GM12878 (cell line): Measurements from ENCODE around the gene C11orf65. TPM values are rescaled to one million over a fixed set of nuclear protein-coding genes. Genes with fewer than 3 reads are reported as not detected.
A peak's percentile ranks its signal among the peaks of the same experiment; 100 is the strongest.

Experiments
- BHLHE40 ChIP-seq, 2 experiments: fragments of 450-650 bp in 1 of 2; IDR thresholded peaks; 2 replicates each; pipeline ENCODE4 v1.6.1; 2011 to 2017; ENCODE audit warnings: low read depth in 2 of 2, borderline replicate concordance in 1 of 2, improper control_type of control experiment in 1 of 2, low read length in 1 of 2, mild to moderate bottlenecking in 1 of 2
- CBFB ChIP-seq: IDR thresholded peaks from 2 replicates; pipeline ENCODE4 v1.6.1; 2016; ENCODE audit warnings: antibody characterized with exemption, low read depth
- EED ChIP-seq: sonication (generic); IDR thresholded peaks from 2 replicates; pipeline ENCODE4 v1.6.1; 2016; ENCODE audit warnings: antibody characterized with exemption, low read depth
- EP300 ChIP-seq, 2 experiments: fragments of 150-350 bp in 1 of 2; IDR thresholded peaks; 2 replicates each; pipeline ENCODE4 v1.6.1; 2011 to 2012; ENCODE audit warnings: low read depth in 2 of 2, low read length in 2 of 2, borderline replicate concordance in 1 of 2, improper control_type of control experiment in 1 of 2, inconsistent platforms in 1 of 2; ENCODE audit not compliant: control insufficient read depth in 1 of 2
- ESRRA ChIP-seq: IDR thresholded peaks from 2 replicates; pipeline ENCODE4 v1.6.1; 2012; ENCODE audit warnings: mild to moderate bottlenecking, low read length, improper control_type of control experiment
- HDGF ChIP-seq: fragments of 450-650 bp; IDR thresholded peaks from 2 replicates; pipeline ENCODE4 v1.6.1; 2016; ENCODE audit warnings: antibody characterized with exemption
- IKZF2 ChIP-seq, 2 experiments: fragments of 450-650 bp; IDR thresholded peaks; 2 replicates each; pipeline ENCODE4 v1.6.1; 2017; ENCODE audit warnings: mild to moderate bottlenecking in 2 of 2, moderate library complexity in 2 of 2
- JUND ChIP-seq: IDR thresholded peaks from 2 replicates; pipeline ENCODE4 v1.6.1; 2012; ENCODE audit warnings: low read depth, mild to moderate bottlenecking, low read length, improper control_type of control experiment, moderate library complexity
- KLF5 ChIP-seq: fragments of 450-650 bp; IDR thresholded peaks from 2 replicates; pipeline ENCODE4 v1.6.1; 2014; ENCODE audit warnings: mild to moderate bottlenecking; ENCODE audit not compliant: partially characterized antibody
- NBN ChIP-seq: fragments of 450-650 bp; IDR thresholded peaks from 2 replicates; pipeline ENCODE4 v1.6.1; 2016
- POLR2AphosphoS2 ChIP-seq: IDR thresholded peaks from 2 replicates; pipeline ENCODE4 v1.6.1; 2011; ENCODE audit warnings: low read depth, mild to moderate bottlenecking, low read length, improper control_type of control experiment, moderate library complexity
- RB1 ChIP-seq: fragments of 450-650 bp; formaldehyde crosslinking; IDR thresholded peaks from 2 replicates; pipeline ENCODE4 v1.6.1; 2017; ENCODE audit warnings: mild to moderate bottlenecking, borderline replicate concordance
- RCOR1 ChIP-seq: conservative IDR thresholded peaks from 2 replicates; pipeline ENCODE4 v1.6.1; 2012; ENCODE audit warnings: low read depth, low read length, improper control_type of control experiment
- RELA ChIP-seq: fragments of 450-650 bp; IDR thresholded peaks from 2 replicates; pipeline ENCODE4 v1.8.0; 2014; ENCODE audit warnings: borderline replicate concordance; ENCODE audit not compliant: partially characterized antibody
- SREBF2 ChIP-seq: IDR thresholded peaks from 2 replicates; pipeline ENCODE4 v1.6.1; 2012; ENCODE audit warnings: mild to moderate bottlenecking, low read length
- SRF ChIP-seq, 2 experiments: IDR thresholded peaks; 2 replicates each; pipeline ENCODE4 v1.6.1; 2011; ENCODE audit warnings: low read depth in 2 of 2, low read length in 2 of 2, mild to moderate bottlenecking in 1 of 2, moderate library complexity in 1 of 2
- TCF3 ChIP-seq: IDR thresholded peaks from 2 replicates; pipeline ENCODE4 v1.6.1; 2012; ENCODE audit warnings: low read depth, mild to moderate bottlenecking, low read length, borderline replicate concordance; ENCODE audit not compliant: insufficient read depth
- TCF7 ChIP-seq: IDR thresholded peaks from 2 replicates; pipeline ENCODE4 v1.6.1; 2014; ENCODE audit warnings: antibody characterized with exemption, borderline replicate concordance
- ZNF207 ChIP-seq: fragments of 450-650 bp; IDR thresholded peaks from 2 replicates; pipeline ENCODE4 v1.6.1; 2014; ENCODE audit warnings: antibody characterized with exemption, mild to moderate bottlenecking, borderline replicate concordance
- polyA plus RNA-seq, 11 experiments: library from polyadenylated mRNA; depleted of rRNA in 4 of 11; unstranded in 6 of 11; stranded (reverse) in 5 of 11; fragments of >200 nt; fragmentation: Nextera tagmentation in 4 of 11; fragmentation: Illumina TruSeq in 1 of 11; extraction: Ambion mirVana in 4 of 11; extraction: Trizol in 1 of 11; gene quantifications; 1 replicate in 1 of 11; 2 replicates in 10 of 11; pipeline versions ENCODE4 v1.2.1 to v1.2.3, GENCODE V29; 2011 to 2016; ENCODE audit warnings: inconsistent platforms in 2 of 11, missing spikeins in 2 of 11, low read depth in 1 of 11
- total RNA-seq, 4 experiments: library from RNA; depleted of rRNA in 3 of 4; stranded (reverse); fragments of >200 nt in 3 of 4; fragmentation: Illumina TruSeq in 1 of 4; extraction: Trizol in 1 of 4; gene quantifications; 2 replicates each; pipeline versions ENCODE4 v1.2.1 to v1.2.3, GENCODE V29; 2013 to 2021
- TF ChIP-seq, protein P1 (sequence below): fragments of 450-650 bp; IDR thresholded peaks from 2 replicates; pipeline ENCODE4 v1.6.1; 2016; ENCODE audit warnings: mild to moderate bottlenecking, moderate library complexity, borderline replicate concordance
- TF ChIP-seq, protein P2 (sequence below): IDR thresholded peaks from 2 replicates; pipeline ENCODE4 v1.6.1; 2011; ENCODE audit warnings: mild to moderate bottlenecking, low read depth, low read length, moderate library complexity; ENCODE audit not compliant: insufficient replicate concordance

The C11orf65 gene
- total and polyA plus RNA-seq, 10 of the 15 experiments (the other 5 are each of a cell fraction or from before 2014, with no cell fraction given), result 0.71 to 2.0 (median 1.2) TPM

DNA sequence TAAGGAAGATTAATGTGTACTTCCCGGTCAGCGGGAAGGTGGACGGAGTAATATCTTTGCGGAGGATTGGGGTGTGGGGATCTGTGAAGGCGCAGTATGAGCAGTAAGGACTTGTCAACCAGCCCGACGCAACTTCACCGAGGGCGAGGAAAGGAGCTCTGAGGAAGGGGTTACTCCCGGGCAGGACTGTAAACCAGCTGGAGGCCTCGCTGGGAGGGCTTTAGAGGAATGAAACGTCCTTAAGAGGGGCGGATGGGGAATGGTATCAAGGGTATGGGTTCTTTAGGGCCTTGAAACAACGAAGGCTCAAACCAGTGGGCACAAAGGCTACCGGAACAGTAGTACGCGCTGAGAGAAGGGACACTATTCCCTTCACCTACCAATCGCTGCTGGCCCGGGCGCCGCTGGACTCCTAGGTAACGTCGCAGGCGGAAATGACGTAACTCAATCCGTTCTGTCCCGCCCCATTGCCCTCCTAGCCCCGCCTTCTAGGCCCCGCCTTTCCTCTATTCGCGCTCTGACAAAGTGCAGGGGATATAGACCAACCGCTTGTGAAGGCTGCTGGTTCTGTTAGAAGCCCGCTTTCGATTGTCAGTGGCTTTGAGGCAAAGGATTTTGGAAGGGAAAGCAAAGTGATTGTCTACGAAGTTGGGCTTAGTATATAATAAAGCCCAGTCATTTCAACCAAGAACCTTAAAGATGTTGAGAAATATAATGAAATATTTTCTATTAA is at the start of gene C11orf65 (continued):
- no peak for TF ChIP-seq RELA
- TF ChIP-seq EED, result no peak; the same call in 1 of the 2 replicates
- TF ChIP-seq JUND, result no peak
- TF ChIP-seq POLR2AphosphoS2, result peak; percentile 84; the same call in 1 of the 2 replicates
- 0 out of 2 replicates have a peak, but pooled peaks have one; percentile 10 for TF ChIP-seq TCF3
- TF ChIP-seq NBN, result peak; percentile 90
- 0 out of 4 replicates have a peak, but pooled peaks of 1 of the 2 experiments have one; percentile 10 for TF ChIP-seq BHLHE40 (IDR thresholded peaks at IDR 0.05; ENCODE audit: borderline replicate concordance in 1 of 2, low read depth in 2 of 2, low read length in 1 of 2)
- TF ChIP-seq IKZF2 (IDR thresholded peaks at IDR 0.05), result peak in 1 of 2 experiments; percentile 25; a peak in 2 of 4 replicates
- no peak for TF ChIP-seq RCOR1
- TF ChIP-seq EP300 (IDR thresholded peaks at IDR 0.05; ENCODE audit: borderline replicate concordance in 1 of 2, control insufficient read depth in 1 of 2, low read depth in 2 of 2, low read length in 2 of 2), result 0 out of 4 replicates have a peak, but pooled peaks of 1 of the 2 experiments have one; percentile 4
- TF ChIP-seq HDGF, result peak; percentile 38; the same call in 1 of the 2 replicates
- TF ChIP-seq, protein P1, sequence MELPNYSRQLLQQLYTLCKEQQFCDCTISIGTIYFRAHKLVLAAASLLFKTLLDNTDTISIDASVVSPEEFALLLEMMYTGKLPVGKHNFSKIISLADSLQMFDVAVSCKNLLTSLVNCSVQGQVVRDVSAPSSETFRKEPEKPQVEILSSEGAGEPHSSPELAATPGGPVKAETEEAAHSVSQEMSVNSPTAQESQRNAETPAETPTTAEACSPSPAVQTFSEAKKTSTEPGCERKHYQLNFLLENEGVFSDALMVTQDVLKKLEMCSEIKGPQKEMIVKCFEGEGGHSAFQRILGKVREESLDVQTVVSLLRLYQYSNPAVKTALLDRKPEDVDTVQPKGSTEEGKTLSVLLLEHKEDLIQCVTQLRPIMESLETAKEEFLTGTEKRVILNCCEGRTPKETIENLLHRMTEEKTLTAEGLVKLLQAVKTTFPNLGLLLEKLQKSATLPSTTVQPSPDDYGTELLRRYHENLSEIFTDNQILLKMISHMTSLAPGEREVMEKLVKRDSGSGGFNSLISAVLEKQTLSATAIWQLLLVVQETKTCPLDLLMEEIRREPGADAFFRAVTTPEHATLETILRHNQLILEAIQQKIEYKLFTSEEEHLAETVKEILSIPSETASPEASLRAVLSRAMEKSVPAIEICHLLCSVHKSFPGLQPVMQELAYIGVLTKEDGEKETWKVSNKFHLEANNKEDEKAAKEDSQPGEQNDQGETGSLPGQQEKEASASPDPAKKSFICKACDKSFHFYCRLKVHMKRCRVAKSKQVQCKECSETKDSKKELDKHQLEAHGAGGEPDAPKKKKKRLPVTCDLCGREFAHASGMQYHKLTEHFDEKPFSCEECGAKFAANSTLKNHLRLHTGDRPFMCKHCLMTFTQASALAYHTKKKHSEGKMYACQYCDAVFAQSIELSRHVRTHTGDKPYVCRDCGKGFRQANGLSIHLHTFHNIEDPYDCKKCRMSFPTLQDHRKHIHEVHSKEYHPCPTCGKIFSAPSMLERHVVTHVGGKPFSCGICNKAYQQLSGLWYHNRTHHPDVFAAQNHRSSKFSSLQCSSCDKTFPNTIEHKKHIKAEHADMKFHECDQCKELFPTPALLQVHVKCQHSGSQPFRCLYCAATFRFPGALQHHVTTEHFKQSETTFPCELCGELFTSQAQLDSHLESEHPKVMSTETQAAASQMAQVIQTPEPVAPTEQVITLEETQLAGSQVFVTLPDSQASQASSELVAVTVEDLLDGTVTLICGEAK, result peak; percentile 85
- TF ChIP-seq, protein P2, sequence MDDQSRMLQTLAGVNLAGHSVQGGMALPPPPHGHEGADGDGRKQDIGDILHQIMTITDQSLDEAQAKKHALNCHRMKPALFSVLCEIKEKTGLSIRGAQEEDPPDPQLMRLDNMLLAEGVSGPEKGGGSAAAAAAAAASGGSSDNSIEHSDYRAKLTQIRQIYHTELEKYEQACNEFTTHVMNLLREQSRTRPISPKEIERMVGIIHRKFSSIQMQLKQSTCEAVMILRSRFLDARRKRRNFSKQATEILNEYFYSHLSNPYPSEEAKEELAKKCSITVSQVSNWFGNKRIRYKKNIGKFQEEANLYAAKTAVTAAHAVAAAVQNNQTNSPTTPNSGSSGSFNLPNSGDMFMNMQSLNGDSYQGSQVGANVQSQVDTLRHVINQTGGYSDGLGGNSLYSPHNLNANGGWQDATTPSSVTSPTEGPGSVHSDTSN, result no peak
- no peak for TF ChIP-seq ESRRA
- TF ChIP-seq KLF5, result no peak
- no peak for TF ChIP-seq TCF7
- TF ChIP-seq ZNF207, result no peak
- TF ChIP-seq SRF (IDR thresholded peaks at IDR 0.05; ENCODE audit: low read depth in 2 of 2, low read length in 2 of 2), result 0 out of 4 replicates have a peak, but pooled peaks of 1 of the 2 experiments have one; percentile 28
- no peak for TF ChIP-seq SREBF2
- TF ChIP-seq CBFB, result no peak
- TF ChIP-seq RB1, result peak; percentile 21; the same call in 1 of the 2 replicates
